GM13976 (cell line): ENCODE data around the gene RSPH3.
"Not testable (repeated sequence)": the region's sequence is repeated elsewhere in the genome, so short reads cannot be mapped to it uniquely, and the experiment has no call there.

Experiments
- DNase-seq: peaks from one replicate; pipeline ENCODE4 v3.0.0; 2012; ENCODE audit warnings: low spot score
- CTCF ChIP-seq: IDR thresholded peaks from 2 replicates; pipeline ENCODE4 v1.5.1; 2012; ENCODE audit warnings: borderline replicate concordance, mild to moderate bottlenecking; ENCODE audit not compliant: insufficient read depth; ENCODE audit errors: extremely low read depth, missing control alignments, control extremely low read depth
- in situ Hi-C: fragments of 300-500 bp; cut with MboI; formaldehyde crosslinking; loops from one replicate; pipeline ENCODE4 v1.12.0; 2022; ENCODE audit warnings: low sequenced_read_pairs, mixed read lengths, inconsistent platforms; ENCODE audit not compliant: unreplicated experiment

RSPH3 gene

GRCh38 chr6:159037756-159038290 lies 37.8 kb upstream of the RSPH3 start:
- DNase-seq, result no peak
- in situ Hi-C loops, result no loop called here

GRCh38 chr6:159036673-159037072 lies 36.7 kb upstream of the RSPH3 start:
- in situ Hi-C loops, result no loop called here
- no peak for TF ChIP-seq CTCF
- no peak for DNase-seq

More at GRCh38 chr6:159037756-159038290, 37.8 kb upstream of the RSPH3 start:
- no peak for TF ChIP-seq CTCF

- in situ Hi-C loops, result no loop called here
- DNase-seq, result no peak
These were observed 35.9 kb upstream of the RSPH3 start for GRCh38 chr6:159035891-159036290.

DNA sequence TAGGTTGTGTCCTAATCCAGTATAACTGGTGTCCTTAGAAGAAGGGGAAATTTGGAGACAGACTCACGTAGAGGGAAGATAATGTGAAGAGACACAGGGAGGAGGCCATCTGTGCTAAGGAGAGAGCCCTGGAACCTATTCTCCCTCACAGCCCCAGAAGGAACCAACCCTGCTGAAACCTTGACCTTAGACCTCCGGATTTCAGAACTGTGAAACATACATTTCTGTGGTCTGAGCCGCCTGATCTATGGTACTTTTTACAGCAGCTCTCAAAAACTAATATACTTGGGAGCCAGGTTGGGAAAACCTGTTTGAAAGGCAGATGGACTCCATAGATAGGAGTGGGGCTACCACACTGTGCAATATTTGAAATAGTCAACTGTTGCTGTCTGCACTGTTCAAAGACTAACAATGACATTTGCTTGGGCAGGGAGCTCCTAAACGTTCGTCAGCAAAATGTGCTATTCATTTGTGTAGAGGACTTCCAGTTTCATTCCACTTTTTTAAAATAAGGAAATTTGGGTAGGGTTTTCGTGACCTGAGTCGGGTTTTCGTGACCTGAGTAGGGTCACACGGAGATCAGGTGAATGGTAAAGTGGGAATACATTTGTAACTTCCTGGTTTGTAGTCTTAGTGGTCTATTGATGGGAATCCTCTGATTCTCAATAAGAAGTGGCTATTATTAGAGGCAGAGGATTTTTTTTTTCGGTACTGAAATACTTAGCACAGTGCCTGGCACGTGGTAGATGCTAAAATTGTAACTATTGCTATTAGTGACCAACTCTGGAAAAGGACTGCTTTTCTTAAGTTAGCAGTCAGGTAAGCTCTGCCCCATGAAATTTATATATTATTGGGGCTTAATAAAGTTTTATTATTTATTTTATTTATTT lies 33.4 kb upstream of the RSPH3 start:
- no peak for TF ChIP-seq CTCF
- no peak for DNase-seq
- in situ Hi-C loops, result no loop called here

More at GRCh38 chr6:159035891-159036290, 35.9 kb upstream of the RSPH3 start:
- no peak for TF ChIP-seq CTCF

GRCh38 chr6:159031846-159032245 lies 31.8 kb upstream of the RSPH3 start:
- no peak for DNase-seq
- TF ChIP-seq CTCF, result no peak
- in situ Hi-C loops, result no loop called here

DNA sequence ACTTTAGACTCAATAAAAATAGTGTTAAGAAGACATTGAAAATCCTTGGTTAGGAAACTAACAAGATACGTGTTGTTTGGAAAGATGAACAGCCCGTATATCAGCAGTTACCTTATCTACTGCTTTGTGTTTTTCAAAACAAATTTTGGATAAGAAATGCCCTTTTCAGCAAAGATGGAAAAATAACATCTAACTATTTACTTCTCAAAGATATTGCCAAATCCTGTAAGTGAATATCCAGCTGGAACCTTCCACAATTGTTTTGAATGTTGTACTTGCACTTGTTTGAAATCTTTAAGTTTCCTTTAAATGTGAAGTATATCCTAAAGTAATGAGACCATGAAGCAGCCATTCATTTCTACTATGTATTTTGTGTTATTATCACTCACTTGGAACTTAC lies 30.2 kb upstream of the RSPH3 start:
- no peak for TF ChIP-seq CTCF
- DNase-seq, result no peak
- in situ Hi-C loops, result no loop called here

GRCh38 chr6:159025224-159025623 lies 25.2 kb upstream of the RSPH3 start:
- DNase-seq, in situ Hi-C loops: not testable (repeated sequence)
